HG03280 (cell line): ENCODE data around the gene ROR1.

ENCODE experiments used
- ATAC-seq: cut with Tn5 transposase; IDR thresholded peaks from one replicate; pipeline ENCODE4 v1.9.1; 2021; ENCODE audit warnings: mild to moderate bottlenecking, moderate library complexity; ENCODE audit not compliant: unreplicated experiment

ROR1 gene

GRCh38 chr1:64000021-64000420, 226.2 kb downstream of the ROR1 start:
- ATAC-seq: no peak

GRCh38 chr1:64001038-64001437, 227.2 kb downstream of the ROR1 start:
- ATAC-seq: no peak

GRCh38 chr1:64004451-64005025, 230.7 kb downstream of the ROR1 start:
- ATAC-seq: no peak

- no peak for ATAC-seq
These were observed 232.0 kb downstream of the ROR1 start for GRCh38 chr1:64005801-64006200.

- ATAC-seq: no peak
These were observed 232.6 kb downstream of the ROR1 start for GRCh38 chr1:64006276-64007051.

GRCh38 chr1:64010316-64010715, 236.5 kb downstream of the ROR1 start:
- ATAC-seq: no peak

GRCh38 chr1:64013395-64013794, 239.6 kb downstream of the ROR1 start:
- ATAC-seq: no peak

- peak; percentile 84 for ATAC-seq
These were observed 246.0 kb downstream of the ROR1 start for GRCh38 chr1:64019818-64020217.

- no peak for ATAC-seq
These were observed 247.2 kb downstream of the ROR1 start for GRCh38 chr1:64021066-64021465.

GRCh38 chr1:64025051-64025450, 251.2 kb downstream of the ROR1 start:
- no peak for ATAC-seq

- no peak for ATAC-seq
These were observed 255.2 kb downstream of the ROR1 start for GRCh38 chr1:64029037-64029436.

GRCh38 chr1:64030411-64030810, 256.6 kb downstream of the ROR1 start:
- ATAC-seq: no peak

GRCh38 chr1:64031236-64031635, 257.4 kb downstream of the ROR1 start:
- ATAC-seq: no peak

GRCh38 chr1:64033667-64034220, 259.9 kb downstream of the ROR1 start:
- no peak for ATAC-seq

GRCh38 chr1:64036549-64036948, 262.7 kb downstream of the ROR1 start:
- no peak for ATAC-seq

- no peak for ATAC-seq
These were observed 264.3 kb downstream of the ROR1 start for GRCh38 chr1:64038119-64038518.

- no peak for ATAC-seq
These were observed 265.1 kb downstream of the ROR1 start for GRCh38 chr1:64038965-64039364.

GRCh38 chr1:64039390-64039926, 265.6 kb downstream of the ROR1 start:
- no peak for ATAC-seq

- ATAC-seq: no peak
These were observed 267.7 kb downstream of the ROR1 start for GRCh38 chr1:64041371-64042131.

GRCh38 chr1:64042331-64043100, 268.7 kb downstream of the ROR1 start:
- ATAC-seq: no peak

GRCh38 chr1:64043288-64043687, 269.5 kb downstream of the ROR1 start:
- ATAC-seq: no peak
